Mesenchymal stem cell (in vitro differentiated cells and primary cell): ENCODE measurements around the gene KLC4.

Experiments used
- DNase-seq: peaks from one replicate; pipeline ENCODE4 v3.0.0-alpha.2; 2013
- H2AFZ ChIP-seq: one replicate; pipeline ENCODE4 v1.6.1; 2013; ENCODE audit warnings: low read depth, mild to moderate bottlenecking, control low read depth, inconsistent platforms, low read length, moderate library complexity
- H2AK5ac ChIP-seq: 2 replicates; pipeline ENCODE4 v1.6.1; 2013; ENCODE audit warnings: low read length, moderate library complexity, mild to moderate bottlenecking, inconsistent platforms; ENCODE audit not compliant: severe bottlenecking
- H2BK120ac ChIP-seq: one replicate; pipeline ENCODE4 v1.6.1; 2013; ENCODE audit warnings: low read depth, mild to moderate bottlenecking, inconsistent platforms, low read length, moderate library complexity
- H2BK12ac ChIP-seq, 2 experiments: one replicate each; pipeline ENCODE4 v1.6.1; 2013; ENCODE audit warnings: inconsistent platforms in 2 of 2, low read length in 2 of 2, mild to moderate bottlenecking in 2 of 2, moderate library complexity in 2 of 2, control low read depth in 1 of 2
- H2BK15ac ChIP-seq: one replicate; pipeline ENCODE4 v1.6.1; 2013; ENCODE audit warnings: mild to moderate bottlenecking, low read depth, inconsistent platforms; ENCODE audit not compliant: poor library complexity, severe bottlenecking
- H2BK5ac ChIP-seq: 2 replicates; pipeline ENCODE4 v1.6.1; 2013; ENCODE audit warnings: low read depth, mild to moderate bottlenecking, low read length, control low read depth, inconsistent platforms; ENCODE audit not compliant: poor library complexity, severe bottlenecking
- H3K14ac ChIP-seq, 2 experiments: one replicate each; pipeline ENCODE4 v1.6.1; 2013; ENCODE audit warnings: inconsistent platforms in 2 of 2, low read length in 2 of 2, control low read depth in 1 of 2, mild to moderate bottlenecking in 1 of 2, moderate library complexity in 1 of 2
- H3K18ac ChIP-seq, 2 experiments: one replicate each; pipeline ENCODE4 v1.6.1; 2013; ENCODE audit warnings: inconsistent platforms in 2 of 2, low read length in 2 of 2, control low read depth in 1 of 2, low read depth in 1 of 2, mild to moderate bottlenecking in 1 of 2
- H3K23ac ChIP-seq, 2 experiments: one replicate each; pipeline ENCODE4 v1.6.1; 2013; ENCODE audit warnings: inconsistent platforms in 2 of 2, low read length in 2 of 2, mild to moderate bottlenecking in 2 of 2, moderate library complexity in 2 of 2, control low read depth in 1 of 2
- H3K27ac ChIP-seq: 2 replicates; pipeline ENCODE4 v1.5.1; 2013; ENCODE audit warnings: mild to moderate bottlenecking, moderate library complexity, low read length, control low read depth, inconsistent platforms; ENCODE audit not compliant: poor library complexity, severe bottlenecking
- H3K27me3 ChIP-seq, 2 experiments: 2 replicates each; pipeline versions ENCODE4 v1.6.1 to v1.7.0; 2013; ENCODE audit warnings: low read length in 2 of 2, mild to moderate bottlenecking in 2 of 2, moderate library complexity in 2 of 2, control low read depth in 1 of 2, inconsistent platforms in 1 of 2; ENCODE audit not compliant: control insufficient read depth in 1 of 2, insufficient read depth in 1 of 2
- H3K36me3 ChIP-seq, 2 experiments: 2 replicates each; pipeline versions ENCODE4 v1.6.1 to v1.7.0; 2013; ENCODE audit warnings: low read length in 2 of 2, control low read depth in 1 of 2, inconsistent platforms in 1 of 2, low read depth in 1 of 2, mild to moderate bottlenecking in 1 of 2; ENCODE audit not compliant: insufficient read depth in 2 of 2, control insufficient read depth in 1 of 2
- H3K4ac ChIP-seq, 2 experiments: one replicate each; pipeline ENCODE4 v1.6.1; 2013; ENCODE audit warnings: inconsistent platforms in 2 of 2, low read length in 2 of 2, mild to moderate bottlenecking in 2 of 2, moderate library complexity in 2 of 2, control low read depth in 1 of 2, low read depth in 1 of 2
- H3K4me1 ChIP-seq: 2 replicates; pipeline ENCODE4 v1.6.1; 2013; ENCODE audit warnings: low read depth, low read length, control low read depth; ENCODE audit not compliant: control insufficient read depth, insufficient read depth
- H3K4me2 ChIP-seq: 2 replicates; pipeline ENCODE4 v1.6.1; 2013; ENCODE audit warnings: low read length, mild to moderate bottlenecking, inconsistent platforms; ENCODE audit not compliant: poor library complexity, severe bottlenecking
- H3K4me3 ChIP-seq, 2 experiments: 2 replicates each; pipeline versions ENCODE4 v1.5.1 to v1.7.0; 2013; ENCODE audit warnings: low read length in 2 of 2, mild to moderate bottlenecking in 2 of 2, control low read depth in 1 of 2, low read depth in 1 of 2; ENCODE audit not compliant: insufficient read depth in 1 of 2
- H3K79me1 ChIP-seq: replicated peaks from 2 replicates; pipeline ENCODE4 v1.6.1; 2013; ENCODE audit warnings: mild to moderate bottlenecking, control low read depth, low read length, inconsistent platforms; ENCODE audit not compliant: poor library complexity, severe bottlenecking
- H3K9ac ChIP-seq: 2 replicates; pipeline ENCODE4 v1.7.0; 2013; ENCODE audit warnings: mild to moderate bottlenecking, low read length, moderate library complexity
- H3K9me3 ChIP-seq: 2 replicates; pipeline ENCODE4 v1.7.0; 2013; ENCODE audit warnings: mild to moderate bottlenecking, low read length; ENCODE audit not compliant: control insufficient read depth
- H4K8ac ChIP-seq: one replicate; pipeline ENCODE4 v1.6.1; 2013; ENCODE audit warnings: inconsistent platforms, mild to moderate bottlenecking, low read length, moderate library complexity
- H4K91ac ChIP-seq: one replicate; pipeline ENCODE4 v1.6.1; 2013; ENCODE audit warnings: mild to moderate bottlenecking, low read length, inconsistent platforms
- WGBS: methylation state at CpG from one replicate; pipeline ENCODE4 v1.1.7; 2013; ENCODE audit warnings: mixed read lengths; 5-methylcytosine and 5-hydroxymethylcytosine counted together

The KLC4 gene

DNA sequence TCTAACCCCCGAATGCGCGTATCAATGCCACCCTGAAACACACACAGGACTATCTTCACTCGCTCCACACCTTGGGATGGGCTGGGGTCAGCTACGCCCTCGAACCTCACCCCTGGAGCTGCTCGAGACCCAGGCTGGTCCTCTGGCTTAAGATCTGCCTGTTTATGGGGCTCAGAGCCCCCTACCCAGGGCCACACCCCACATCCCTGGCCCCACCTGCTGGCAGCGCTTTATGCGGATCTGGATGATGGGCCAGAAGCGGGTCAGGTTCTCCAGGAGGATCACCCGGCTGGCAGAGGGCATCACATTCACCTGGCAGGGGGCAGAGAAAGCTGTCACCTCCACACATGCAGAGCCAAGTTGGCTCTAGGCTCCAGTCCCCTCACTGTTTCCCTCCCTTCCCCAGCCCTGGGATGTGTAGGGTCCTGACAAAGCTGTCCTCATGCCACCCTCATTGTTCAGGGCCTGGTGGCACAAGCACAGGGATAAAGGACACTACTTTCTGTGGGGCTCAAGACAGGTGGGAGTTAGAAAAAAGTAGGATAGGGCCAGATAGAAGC, 14.0 kb upstream of the KLC4 start:
- no peak overlapping the region for H2AK5ac ChIP-seq
- H3K9me3 ChIP-seq: no peaks in the 10 kb centered on the region
- DNase-seq: no peak
- peaks cover 10% of the 10 kb centered on the region for H3K4me1 ChIP-seq
- H3K27ac ChIP-seq: no peak overlapping the region
- H3K18ac ChIP-seq: no peak overlapping the region
- no peak overlapping the region for H2BK120ac ChIP-seq
- no peak overlapping the region for H3K23ac ChIP-seq
- peaks cover 74 to 89% of the 10 kb centered on the region in 2 experiments for H3K36me3 ChIP-seq
- H3K4me2 ChIP-seq: no peak overlapping the region
- no peak overlapping the region for H3K4ac ChIP-seq
- 96% methylated on average over 11 of the region's 11 CpGs for WGBS
- no peak overlapping the region for H2AFZ ChIP-seq
- H2BK5ac ChIP-seq: no peak overlapping the region
- H4K91ac ChIP-seq: no peak overlapping the region
- H3K4me3 ChIP-seq: no peak overlapping the region
- H2BK15ac ChIP-seq: no peak overlapping the region
- H3K79me1 ChIP-seq: peaks cover 23% of the 10 kb centered on the region
- H2BK12ac ChIP-seq: no peak overlapping the region
- no peak overlapping the region for H3K14ac ChIP-seq
- no peak overlapping the region for H3K9ac ChIP-seq
- H4K8ac ChIP-seq: no peak overlapping the region
- H3K27me3 ChIP-seq: no peaks in the 10 kb centered on the region

DNA sequence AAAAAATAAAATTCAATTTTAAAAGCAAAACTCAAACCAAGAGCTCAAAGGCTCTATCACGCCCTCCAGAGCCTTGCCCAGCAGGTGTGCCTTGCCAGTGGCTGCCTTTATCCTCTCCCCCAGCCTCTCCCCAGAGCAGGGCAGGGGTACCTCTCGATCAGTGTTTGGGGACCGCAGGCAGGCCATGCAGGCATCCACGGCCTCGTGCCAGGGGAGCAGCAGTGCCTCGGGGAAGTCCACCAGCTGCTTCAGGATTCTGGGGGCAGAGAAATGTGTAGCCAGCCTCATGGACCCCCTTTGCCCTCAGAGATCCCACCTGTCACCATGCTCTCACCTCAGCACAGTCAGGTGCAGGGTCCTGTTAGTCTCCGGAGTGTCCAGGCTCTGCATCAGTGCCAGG, 11.4 kb upstream of the KLC4 start:
- H3K4me1 ChIP-seq: peaks cover 31% of the 10 kb centered on the region
- H2AK5ac ChIP-seq: no peak overlapping the region
- no peak overlapping the region for H3K14ac ChIP-seq
- H2BK12ac ChIP-seq: no peak overlapping the region
- no peak overlapping the region for H3K4me2 ChIP-seq
- H3K23ac ChIP-seq: no peak overlapping the region
- no peak overlapping the region for H2BK120ac ChIP-seq
- H3K79me1 ChIP-seq: peaks cover 32% of the 10 kb centered on the region
- H3K27me3 ChIP-seq: no peaks in the 10 kb centered on the region
- DNase-seq: no peak
- no peak overlapping the region for H3K9ac ChIP-seq
- H3K18ac ChIP-seq: no peak overlapping the region
- no peak overlapping the region for H2AFZ ChIP-seq
- 98% methylated on average over 7 of the region's 7 CpGs for WGBS
- H2BK5ac ChIP-seq: no peak overlapping the region
- no peak overlapping the region for H4K8ac ChIP-seq
- H3K4me3 ChIP-seq: no peak overlapping the region
- no peak overlapping the region for H3K4ac ChIP-seq
- H2BK15ac ChIP-seq: no peak overlapping the region
- H4K91ac ChIP-seq: no peak overlapping the region
- H3K9me3 ChIP-seq: no peaks in the 10 kb centered on the region
- H3K36me3 ChIP-seq: peaks cover 76 to 85% of the 10 kb centered on the region in 2 experiments
- no peak overlapping the region for H3K27ac ChIP-seq

DNA sequence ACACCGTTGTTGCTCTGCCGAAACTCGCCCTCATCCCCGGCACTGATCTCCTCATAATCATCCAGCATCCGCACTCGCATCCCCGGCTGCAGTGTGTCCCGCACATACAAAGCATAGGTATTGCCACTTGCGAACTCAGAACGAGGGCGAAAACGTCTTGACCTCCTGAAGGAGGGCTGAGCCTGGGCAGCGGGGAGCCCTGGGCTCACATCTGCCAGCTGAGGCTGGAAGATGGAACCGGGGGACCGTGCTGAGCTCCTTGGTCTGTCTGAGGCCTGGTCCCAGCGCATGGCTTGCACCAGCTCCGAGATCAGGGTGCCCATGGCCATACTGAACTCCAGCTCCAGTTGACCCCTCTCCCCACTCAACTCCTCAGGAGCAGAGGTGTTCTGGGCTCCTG, 8.4 kb upstream of the KLC4 start:
- Histone ChIP-seq H4K8ac (no peak overlapping the region), H3K27ac (no peak overlapping the region), H3K14ac (peak overlapping the region in 1 of 2 experiments; percentile 68), H3K4me3 (no peak overlapping the region), H3K9ac (peak overlapping the region; percentile 19), H2BK12ac (no peak overlapping the region), H3K4me2 (peak overlapping the region; percentile 1), H3K36me3 (peaks cover 62 to 74% of the 10 kb centered on the region in 2 experiments), H3K18ac (no peak overlapping the region), H3K27me3 (no peaks in the 10 kb centered on the region), H3K79me1 (peaks cover 34% of the 10 kb centered on the region), H4K91ac (no peak overlapping the region), H3K4me1 (peaks cover 31% of the 10 kb centered on the region), H3K4ac (no peak overlapping the region), H2AK5ac (peak overlapping the region; percentile 11), H2BK120ac (no peak overlapping the region), H3K23ac (no peak overlapping the region), H2BK5ac (no peak overlapping the region), H3K9me3 (no peaks in the 10 kb centered on the region), H2AFZ (no peak overlapping the region), H2BK15ac (no peak overlapping the region)
- no peak for DNase-seq
- WGBS: 93% methylated on average over 17 of the region's 17 CpGs

DNA sequence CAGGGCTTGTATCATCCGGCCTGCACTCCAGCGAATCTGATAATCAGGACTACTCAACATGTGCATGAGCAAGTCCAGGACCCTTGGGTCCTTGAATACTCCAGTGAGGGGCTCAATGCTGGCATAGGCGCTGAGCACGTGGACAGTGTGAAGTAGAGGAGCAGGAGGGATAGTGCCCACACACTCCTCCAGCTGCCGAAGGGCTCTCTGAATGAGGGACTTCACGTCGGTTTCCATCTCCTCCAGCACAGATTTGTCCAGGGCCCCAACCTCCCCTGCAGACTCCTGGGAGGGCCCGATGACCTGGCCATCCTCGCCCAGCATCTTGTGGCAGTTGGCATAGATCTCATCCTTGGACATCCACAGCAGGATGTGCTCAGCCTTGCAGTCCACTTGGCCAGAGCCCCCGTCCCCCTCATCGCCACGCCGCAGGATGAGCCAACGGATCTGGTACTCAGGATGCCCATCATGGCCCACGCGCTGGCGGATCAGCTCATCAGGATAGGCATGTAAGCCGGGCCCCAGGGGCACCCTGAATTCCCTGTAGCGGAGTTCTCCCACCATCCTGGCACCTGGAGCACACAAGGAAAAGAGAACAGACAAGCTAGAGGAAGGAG, 7.1 kb upstream of the KLC4 start:
- Histone ChIP-seq H3K4me1 (peaks cover 31% of the 10 kb centered on the region), H4K91ac (peak overlapping the region; percentile 97), H3K79me1 (peaks cover 31% of the 10 kb centered on the region), H4K8ac (peak overlapping the region; percentile 97), H3K18ac (peak overlapping the region; percentile 1 to 95), H3K36me3 (peaks cover 57 to 72% of the 10 kb centered on the region in 2 experiments), H2BK15ac (no peak overlapping the region), H3K4ac (peak overlapping the region; percentile 90 to 99), H2BK120ac (no peak overlapping the region), H3K27ac (no peak overlapping the region), H3K27me3 (no peaks in the 10 kb centered on the region), H3K4me3 (peak overlapping the region in 1 of 2 experiments; percentile 93), H3K9me3 (no peaks in the 10 kb centered on the region), H3K14ac (peak overlapping the region in 1 of 2 experiments; percentile 51), H2AK5ac (peak overlapping the region; percentile 82), H2AFZ (no peak overlapping the region), H3K4me2 (peak overlapping the region; percentile 70), H3K23ac (peak overlapping the region in 1 of 2 experiments; percentile 0), H2BK5ac (no peak overlapping the region), H3K9ac (peak overlapping the region; percentile 99), H2BK12ac (peak overlapping the region; percentile 15 to 54)
- WGBS: 96% methylated on average over 19 of the region's 19 CpGs
- no peak for DNase-seq
